ENCODE data around the gene RFT1.

RFT1 gene

GRCh38 chr3:53111822-53112221 is 18.4 kb downstream of the RFT1 start:
- peaks cover 1% of the 10 kb centered on the region; the same call in 1 of the 2 replicates for H3K36me3 ChIP-seq (replicated peaks; ENCODE audit: insufficient read depth, low read length)

DNA sequence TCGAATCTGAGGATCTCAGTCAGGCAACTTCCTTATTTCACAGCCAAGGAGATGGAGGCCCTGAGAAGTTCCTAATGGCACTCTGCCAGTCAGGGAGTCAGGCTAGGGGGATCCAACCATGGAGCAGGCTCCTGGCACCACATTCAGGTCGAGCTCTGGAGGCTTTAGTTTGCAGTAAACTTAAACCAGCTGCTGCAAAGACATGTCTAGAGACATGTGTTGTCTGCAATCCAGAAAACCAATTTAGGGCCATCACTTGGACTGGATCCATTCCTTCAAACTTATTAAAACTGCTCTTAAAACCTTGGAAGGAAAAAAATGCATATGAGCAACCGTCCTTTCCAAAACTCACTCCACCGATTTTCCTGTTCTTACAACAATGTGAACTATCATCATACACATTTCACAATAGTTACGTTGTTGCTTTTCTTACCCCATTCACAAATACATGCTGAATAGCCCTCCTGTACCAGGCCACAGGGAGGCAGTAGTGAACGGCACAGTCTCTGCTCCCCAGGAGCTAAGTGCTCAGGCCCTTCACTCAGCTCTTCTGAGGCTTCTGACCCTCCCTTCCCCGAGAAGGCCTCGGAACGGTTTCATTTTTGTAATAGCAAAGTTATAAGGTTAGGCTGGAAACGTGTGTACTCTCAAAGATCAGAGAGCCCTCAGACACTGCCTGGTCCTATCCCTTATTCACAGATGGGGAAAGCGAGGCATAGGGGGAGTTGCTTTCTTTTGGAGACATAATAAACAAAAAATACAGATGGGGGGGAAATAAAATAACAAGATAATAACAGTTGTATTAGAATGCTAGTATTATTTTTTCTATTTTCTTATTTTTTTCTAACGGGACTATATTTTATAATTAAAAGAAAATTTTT is 20.1 kb downstream of the RFT1 start:
- peak overlapping the region; percentile 48 for H3K4me2 ChIP-seq (ENCODE audit: low read depth, low read length)
- peak overlapping the region; percentile 9; the same call in 1 of the 2 replicates for H3K9ac ChIP-seq (ENCODE audit: low read length)
- H3K27ac ChIP-seq (ENCODE audit: low read length) = peak overlapping the region; percentile 30; the same call in 1 of the 2 replicates
- peak; percentile 95 for DNase-seq
- no peaks in the 10 kb centered on the region for H3K36me3 ChIP-seq (replicated peaks; ENCODE audit: insufficient read depth, low read length)
- H2AFZ ChIP-seq (ENCODE audit: low read length) = no peak overlapping the region
- peaks cover 10% of the 10 kb centered on the region for H3K4me1 ChIP-seq (ENCODE audit: low read length)
- 0 out of 2 replicates have a peak, but pooled peaks cover 2% of the 10 kb centered on the region for H3F3A ChIP-seq (ENCODE audit: insufficient read depth, low read length)
- no peaks in the 10 kb centered on the region for H3K9me3 ChIP-seq (replicated peaks; ENCODE audit: insufficient read depth, low read length)
- H3K27me3 ChIP-seq (replicated peaks; ENCODE audit: insufficient read depth, low read length) = no peaks in the 10 kb centered on the region
- no peaks in the 10 kb centered on the region for H4K20me1 ChIP-seq (ENCODE audit: insufficient read depth, low read length)
- H3K79me2 ChIP-seq (ENCODE audit: low read length) = no peaks in the 10 kb centered on the region
- TF ChIP-seq EZH2phosphoT487 (IDR thresholded peaks at IDR 0.05; ENCODE audit: low read length) (no peak), EZH2 (optimal IDR thresholded peaks at IDR 0.05; ENCODE audit: low read depth, low read length) (no peak), CTCF (IDR thresholded peaks at IDR 0.05; ENCODE audit: low read length) (peak; percentile 95)
- H3K9me2 ChIP-seq (replicated peaks; ENCODE audit: insufficient read depth, low read length) = no peaks in the 10 kb centered on the region
- H3K4me3 ChIP-seq (ENCODE audit: low read length) = no peak overlapping the region

More at GRCh38 chr3:53111822-53112221, 18.4 kb downstream of the RFT1 start:
- Histone ChIP-seq H3K9me3 (replicated peaks; ENCODE audit: insufficient read depth, low read length) (no peaks in the 10 kb centered on the region), H3K27ac (ENCODE audit: low read length) (no peak overlapping the region), H3K9me2 (replicated peaks; ENCODE audit: insufficient read depth, low read length) (no peaks in the 10 kb centered on the region), H3K9ac (ENCODE audit: low read length) (no peak overlapping the region), H4K20me1 (ENCODE audit: insufficient read depth, low read length) (no peaks in the 10 kb centered on the region), H3K4me2 (ENCODE audit: low read depth, low read length) (no peak overlapping the region), H2AFZ (ENCODE audit: low read length) (no peak overlapping the region), H3F3A (ENCODE audit: insufficient read depth, low read length) (0 out of 2 replicates have a peak, but pooled peaks cover 2% of the 10 kb centered on the region), H3K4me1 (ENCODE audit: low read length) (peaks cover 10% of the 10 kb centered on the region), H3K27me3 (replicated peaks; ENCODE audit: insufficient read depth, low read length) (no peaks in the 10 kb centered on the region), H3K79me2 (ENCODE audit: low read length) (no peaks in the 10 kb centered on the region), H3K4me3 (ENCODE audit: low read length) (no peak overlapping the region)
- TF ChIP-seq CTCF (IDR thresholded peaks at IDR 0.05; ENCODE audit: low read length) (no peak), EZH2phosphoT487 (IDR thresholded peaks at IDR 0.05; ENCODE audit: low read length) (no peak), EZH2 (optimal IDR thresholded peaks at IDR 0.05; ENCODE audit: low read depth, low read length) (no peak)
- no peak for DNase-seq

DNA sequence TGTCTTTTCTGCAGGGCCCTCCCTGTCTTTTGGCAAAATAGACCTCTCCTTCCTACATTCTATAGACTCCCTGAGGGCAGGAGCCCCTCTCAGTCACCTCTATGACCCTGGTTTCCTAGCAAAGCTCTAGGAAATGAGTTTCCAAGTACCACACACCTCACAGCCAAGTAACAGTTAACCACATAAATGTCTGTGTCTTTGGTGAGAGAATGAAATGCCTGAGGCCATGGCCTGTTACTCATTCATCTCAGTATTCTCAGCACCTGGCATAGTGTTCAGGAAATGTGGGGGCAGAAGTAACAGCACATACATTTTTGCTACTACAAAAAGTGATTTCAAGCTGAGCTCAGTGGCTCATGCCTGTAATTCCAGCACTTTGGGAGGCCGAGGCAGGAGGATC is 21.0 kb downstream of the RFT1 start:
- Histone ChIP-seq H3K4me2 (ENCODE audit: low read depth, low read length) (no peak overlapping the region), H3K4me1 (ENCODE audit: low read length) (peaks cover 10% of the 10 kb centered on the region), H3F3A (ENCODE audit: insufficient read depth, low read length) (no peaks in the 10 kb centered on the region), H3K79me2 (ENCODE audit: low read length) (no peaks in the 10 kb centered on the region), H2AFZ (ENCODE audit: low read length) (no peak overlapping the region), H4K20me1 (ENCODE audit: insufficient read depth, low read length) (no peaks in the 10 kb centered on the region), H3K27ac (ENCODE audit: low read length) (peak overlapping the region; percentile 30; the same call in 1 of the 2 replicates), H3K9me2 (replicated peaks; ENCODE audit: insufficient read depth, low read length) (no peaks in the 10 kb centered on the region), H3K36me3 (replicated peaks; ENCODE audit: insufficient read depth, low read length) (no peaks in the 10 kb centered on the region; the same call in 1 of the 2 replicates), H3K9me3 (replicated peaks; ENCODE audit: insufficient read depth, low read length) (no peaks in the 10 kb centered on the region), H3K9ac (ENCODE audit: low read length) (no peak overlapping the region), H3K4me3 (ENCODE audit: low read length) (no peak overlapping the region), H3K27me3 (replicated peaks; ENCODE audit: insufficient read depth, low read length) (no peaks in the 10 kb centered on the region)
- TF ChIP-seq EZH2 (optimal IDR thresholded peaks at IDR 0.05; ENCODE audit: low read depth, low read length) (no peak), CTCF (IDR thresholded peaks at IDR 0.05; ENCODE audit: low read length) (no peak), EZH2phosphoT487 (IDR thresholded peaks at IDR 0.05; ENCODE audit: low read length) (no peak)
- DNase-seq = peak; percentile 49
